GM12873 (cell line): ENCODE measurements around the gene MBIP.

ENCODE experiments used
- TF ChIP-seq, protein P1 (sequence below): IDR thresholded peaks from 2 replicates; pipeline ENCODE4 v1.5.1; 2012; ENCODE audit warnings: low read depth, mild to moderate bottlenecking, moderate library complexity, low read length, control low read depth; ENCODE audit not compliant: insufficient read depth; ENCODE audit errors: missing control alignments

Gene MBIP

DNA sequence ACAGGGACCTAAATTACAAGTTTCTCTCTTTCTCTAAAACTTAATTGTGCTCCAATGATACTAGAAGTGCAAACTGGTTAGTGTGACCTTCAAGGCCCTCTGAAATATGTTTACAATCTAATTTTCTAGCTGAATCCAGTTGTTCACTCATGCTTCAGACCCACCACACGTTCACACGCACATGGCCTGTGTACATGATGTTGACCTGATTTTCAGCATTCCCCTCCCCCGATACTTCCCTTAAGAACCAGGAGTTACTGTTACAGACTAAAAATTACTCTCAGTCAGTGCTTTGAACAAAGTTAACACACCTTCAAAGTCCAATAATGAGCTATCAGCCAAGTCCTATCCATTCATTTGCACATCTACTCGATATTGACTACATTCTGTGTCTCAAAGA is 16.5 kb downstream of the MBIP start:
- TF ChIP-seq, protein P1, sequence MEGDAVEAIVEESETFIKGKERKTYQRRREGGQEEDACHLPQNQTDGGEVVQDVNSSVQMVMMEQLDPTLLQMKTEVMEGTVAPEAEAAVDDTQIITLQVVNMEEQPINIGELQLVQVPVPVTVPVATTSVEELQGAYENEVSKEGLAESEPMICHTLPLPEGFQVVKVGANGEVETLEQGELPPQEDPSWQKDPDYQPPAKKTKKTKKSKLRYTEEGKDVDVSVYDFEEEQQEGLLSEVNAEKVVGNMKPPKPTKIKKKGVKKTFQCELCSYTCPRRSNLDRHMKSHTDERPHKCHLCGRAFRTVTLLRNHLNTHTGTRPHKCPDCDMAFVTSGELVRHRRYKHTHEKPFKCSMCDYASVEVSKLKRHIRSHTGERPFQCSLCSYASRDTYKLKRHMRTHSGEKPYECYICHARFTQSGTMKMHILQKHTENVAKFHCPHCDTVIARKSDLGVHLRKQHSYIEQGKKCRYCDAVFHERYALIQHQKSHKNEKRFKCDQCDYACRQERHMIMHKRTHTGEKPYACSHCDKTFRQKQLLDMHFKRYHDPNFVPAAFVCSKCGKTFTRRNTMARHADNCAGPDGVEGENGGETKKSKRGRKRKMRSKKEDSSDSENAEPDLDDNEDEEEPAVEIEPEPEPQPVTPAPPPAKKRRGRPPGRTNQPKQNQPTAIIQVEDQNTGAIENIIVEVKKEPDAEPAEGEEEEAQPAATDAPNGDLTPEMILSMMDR: no peak

GRCh38 chr14:36302823-36303222 is 17.6 kb downstream of the MBIP start:
- TF ChIP-seq, protein P1: no peak

DNA sequence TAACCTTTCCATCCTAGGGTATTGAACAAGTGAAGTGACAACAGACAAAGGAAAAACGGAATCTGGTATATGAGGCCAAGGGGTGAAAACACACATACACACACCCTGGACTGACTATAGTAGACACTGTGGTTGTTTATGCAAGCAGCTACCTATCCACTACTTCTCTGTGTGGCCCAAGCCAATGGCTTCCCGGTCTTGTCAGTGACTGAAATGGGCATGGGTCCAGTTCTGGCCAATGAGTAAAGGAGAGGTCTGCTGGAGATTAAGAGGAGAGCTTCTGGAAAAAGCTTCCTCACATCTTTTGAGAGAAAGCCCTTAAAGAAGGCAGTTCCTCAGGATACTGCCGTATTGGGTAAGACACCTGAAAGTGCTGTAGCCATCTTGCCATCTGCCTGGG is 19.3 kb downstream of the MBIP start:
- TF ChIP-seq, protein P1: no peak

DNA sequence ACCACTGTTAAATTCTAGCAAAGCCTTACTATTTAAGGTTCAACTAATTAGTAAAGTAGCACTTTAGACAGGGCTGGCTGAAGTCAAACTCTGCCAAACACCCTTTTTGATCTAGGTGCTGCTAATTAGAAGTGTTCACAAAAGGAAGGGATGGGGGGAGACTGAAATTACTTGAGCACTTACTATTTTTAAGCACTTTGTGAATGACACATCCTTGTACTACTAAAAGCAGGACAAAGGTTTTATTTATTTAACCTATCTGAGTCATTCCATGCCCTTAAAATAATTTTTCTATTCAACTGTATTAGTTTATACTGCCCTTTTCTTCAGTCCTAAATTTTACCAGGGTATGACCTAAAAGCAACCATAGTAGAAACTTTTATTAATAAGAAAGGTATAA is 20.1 kb downstream of the MBIP start:
- TF ChIP-seq, protein P1: no peak

DNA sequence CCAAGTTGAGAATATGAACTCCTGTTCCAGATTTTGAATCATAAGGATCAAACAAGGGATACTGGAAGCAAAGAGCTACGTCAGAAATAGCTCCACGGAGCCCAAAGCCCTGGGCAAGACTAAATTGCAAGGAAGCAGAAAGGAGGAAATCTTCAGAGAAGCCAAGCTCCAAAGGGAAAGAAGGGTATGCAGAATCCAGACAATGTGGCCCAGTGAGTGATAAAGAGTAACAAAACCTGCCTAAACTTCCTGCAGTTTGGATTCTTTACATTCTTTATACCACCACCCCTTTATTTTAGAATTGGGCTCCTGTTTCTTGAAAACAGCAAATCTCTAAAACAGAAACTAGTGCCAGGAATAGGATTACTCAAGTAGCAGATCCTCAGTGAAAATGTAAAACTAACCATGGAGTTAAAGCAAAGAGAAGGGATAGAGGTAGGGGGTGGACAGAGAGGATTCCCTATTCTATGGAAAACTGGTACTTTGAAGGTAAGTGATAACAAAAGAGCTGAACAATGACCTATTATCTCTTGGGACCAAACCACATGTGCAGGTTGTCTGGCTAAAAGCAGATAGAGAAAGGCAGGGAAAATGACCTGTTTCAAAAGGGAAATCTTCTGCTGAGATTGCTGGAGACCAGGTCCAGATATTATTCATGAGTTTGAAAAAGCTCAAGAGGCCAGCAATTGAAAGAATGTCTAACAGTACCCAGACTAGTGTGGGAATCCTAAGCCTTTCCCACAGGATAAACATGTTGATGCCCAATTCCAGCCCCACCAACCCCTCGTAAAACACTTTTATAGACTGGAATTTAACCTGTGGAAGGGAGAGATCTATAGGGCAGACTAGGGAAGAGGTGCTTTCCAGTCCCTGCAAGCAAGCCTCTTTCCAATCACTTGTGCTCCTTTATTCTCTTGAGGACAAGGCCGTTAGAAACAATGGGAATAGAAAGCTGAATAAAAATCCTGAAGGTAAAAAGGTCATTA is 24.5 kb downstream of the MBIP start:
- TF ChIP-seq, protein P1: no peak

GRCh38 chr14:36294543-36294942 is 25.9 kb downstream of the MBIP start:
- TF ChIP-seq, protein P1: no peak

DNA sequence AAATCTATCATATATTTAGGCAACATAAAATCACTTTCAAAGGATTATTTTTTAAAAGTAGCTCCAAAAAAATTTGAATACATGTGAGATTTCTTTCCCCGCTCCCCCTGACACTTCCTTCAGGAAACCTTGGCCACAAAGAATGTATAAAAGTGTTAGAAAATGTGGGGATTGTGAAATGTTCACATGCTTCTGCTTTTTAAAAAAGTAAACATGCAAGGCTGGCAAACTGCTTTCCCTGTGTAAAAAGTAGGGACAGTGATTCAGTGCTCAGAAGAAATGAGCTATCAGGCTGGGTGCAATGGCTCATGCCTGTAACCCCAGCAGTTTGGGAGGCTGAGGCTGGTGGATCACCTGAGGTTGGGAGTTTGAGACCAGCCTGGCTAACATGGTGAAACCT is 26.6 kb downstream of the MBIP start:
- TF ChIP-seq, protein P1: no peak
